Measurements from ENCODE around the gene LMOD1. TPM values are rescaled to one million over a fixed set of nuclear protein-coding genes. Genes with fewer than 3 reads are reported as not detected.

The LMOD1 gene
- 0.41 and 0.62 TPM in 2 replicates for total RNA-seq
- long read RNA-seq, partial matches to known transcripts = 0 of 1 reads
- long read RNA-seq, other reads (novel, unspliced or antisense) = 1 of 1 reads

- TF ChIP-seq, protein P1, sequence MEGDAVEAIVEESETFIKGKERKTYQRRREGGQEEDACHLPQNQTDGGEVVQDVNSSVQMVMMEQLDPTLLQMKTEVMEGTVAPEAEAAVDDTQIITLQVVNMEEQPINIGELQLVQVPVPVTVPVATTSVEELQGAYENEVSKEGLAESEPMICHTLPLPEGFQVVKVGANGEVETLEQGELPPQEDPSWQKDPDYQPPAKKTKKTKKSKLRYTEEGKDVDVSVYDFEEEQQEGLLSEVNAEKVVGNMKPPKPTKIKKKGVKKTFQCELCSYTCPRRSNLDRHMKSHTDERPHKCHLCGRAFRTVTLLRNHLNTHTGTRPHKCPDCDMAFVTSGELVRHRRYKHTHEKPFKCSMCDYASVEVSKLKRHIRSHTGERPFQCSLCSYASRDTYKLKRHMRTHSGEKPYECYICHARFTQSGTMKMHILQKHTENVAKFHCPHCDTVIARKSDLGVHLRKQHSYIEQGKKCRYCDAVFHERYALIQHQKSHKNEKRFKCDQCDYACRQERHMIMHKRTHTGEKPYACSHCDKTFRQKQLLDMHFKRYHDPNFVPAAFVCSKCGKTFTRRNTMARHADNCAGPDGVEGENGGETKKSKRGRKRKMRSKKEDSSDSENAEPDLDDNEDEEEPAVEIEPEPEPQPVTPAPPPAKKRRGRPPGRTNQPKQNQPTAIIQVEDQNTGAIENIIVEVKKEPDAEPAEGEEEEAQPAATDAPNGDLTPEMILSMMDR (IDR thresholded peaks at IDR 0.05; ENCODE audit: unreplicated experiment) = no peak
- Mint-ChIP-seq H3K36me3 (ENCODE audit: insufficient read depth) (no peaks in the 10 kb centered on the region), H3K27me3 (peaks cover 43% of the 10 kb centered on the region), H3K27ac (peak within 1 kb of the TSS; percentile 89), H3K4me3 (ENCODE audit: low read depth) (peak within 1 kb of the TSS; percentile 73), H3K9me3 (ENCODE audit: low read depth) (no peaks in the 10 kb centered on the region), H3K4me1 (ENCODE audit: low read depth) (peaks cover 15% of the 10 kb centered on the region)
- peak; percentile 69 for DNase-seq (ENCODE audit: low spot score, unreplicated experiment)
Observed at GRCh38 chr1:201946224-201946908, at the start of gene LMOD1. Gene LMOD1, minus strand, starts transcription at chr1:201946548. Its CDS starts 208 bp downstream, at chr1:201946340.

- Mint-ChIP-seq H3K36me3 (ENCODE audit: insufficient read depth) (peaks cover 32% of the 10 kb centered on the region), H3K27ac (no peak overlapping the region), H3K9me3 (ENCODE audit: low read depth) (no peaks in the 10 kb centered on the region), H3K4me3 (ENCODE audit: low read depth) (no peak overlapping the region), H3K27me3 (no peaks in the 10 kb centered on the region), H3K4me1 (ENCODE audit: low read depth) (peaks cover 4% of the 10 kb centered on the region)
- TF ChIP-seq, protein P1 (IDR thresholded peaks at IDR 0.05; ENCODE audit: unreplicated experiment) = no peak
- DNase-seq (ENCODE audit: low spot score, unreplicated experiment) = no peak
Observed at GRCh38 chr1:201990427-201990826, 44.1 kb upstream of the LMOD1 start.

- H3K27ac Mint-ChIP-seq = no peak overlapping the region
- H3K27me3 Mint-ChIP-seq = no peaks in the 10 kb centered on the region
- peaks cover 4% of the 10 kb centered on the region for H3K4me1 Mint-ChIP-seq (ENCODE audit: low read depth)
- H3K9me3 Mint-ChIP-seq (ENCODE audit: low read depth) = no peaks in the 10 kb centered on the region
- no peak overlapping the region for H3K4me3 Mint-ChIP-seq (ENCODE audit: low read depth)
- H3K36me3 Mint-ChIP-seq (ENCODE audit: insufficient read depth) = peaks cover 30% of the 10 kb centered on the region
- TF ChIP-seq, protein P1 (IDR thresholded peaks at IDR 0.05; ENCODE audit: unreplicated experiment) = no peak
- DNase-seq (ENCODE audit: low spot score, unreplicated experiment) = no peak
Observed at GRCh38 chr1:201989354-201990128, 43.2 kb upstream of the LMOD1 start.

DNA sequence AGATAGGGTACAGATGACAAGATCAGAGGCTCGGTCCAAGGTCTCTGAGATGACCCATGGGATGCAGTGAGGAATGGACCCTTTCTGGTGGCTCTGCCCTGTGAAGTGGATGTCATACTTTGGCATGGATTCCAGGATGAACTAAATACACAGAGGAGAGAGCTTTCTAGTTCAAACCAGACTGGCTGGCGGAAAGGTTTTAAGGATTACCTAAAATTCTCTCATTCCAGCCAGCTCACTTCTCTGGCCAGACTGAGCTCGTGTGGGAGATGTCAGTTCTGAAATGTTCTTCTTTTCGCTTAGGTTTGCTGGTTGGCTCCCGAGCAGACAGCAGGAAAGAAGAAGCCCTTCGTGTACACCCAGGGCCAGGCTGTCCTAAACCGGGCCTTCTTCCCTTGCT, 42.3 kb upstream of the LMOD1 start:
- Mint-ChIP-seq H3K36me3 (ENCODE audit: insufficient read depth) (peaks cover 22% of the 10 kb centered on the region), H3K27ac (no peak overlapping the region), H3K9me3 (ENCODE audit: low read depth) (no peaks in the 10 kb centered on the region), H3K4me3 (ENCODE audit: low read depth) (no peak overlapping the region), H3K4me1 (ENCODE audit: low read depth) (peaks cover 10% of the 10 kb centered on the region), H3K27me3 (no peaks in the 10 kb centered on the region)
- no peak for DNase-seq (ENCODE audit: low spot score, unreplicated experiment)
- TF ChIP-seq, protein P1 (IDR thresholded peaks at IDR 0.05; ENCODE audit: unreplicated experiment) = no peak

GRCh38 chr1:201985355-201985754, 39.0 kb upstream of the LMOD1 start:
- peak overlapping the region; percentile 29 for H3K4me3 Mint-ChIP-seq (ENCODE audit: low read depth)
- no peak for DNase-seq (ENCODE audit: low spot score, unreplicated experiment)
- H3K27me3 Mint-ChIP-seq = no peaks in the 10 kb centered on the region
- no peaks in the 10 kb centered on the region for H3K9me3 Mint-ChIP-seq (ENCODE audit: low read depth)
- H3K4me1 Mint-ChIP-seq (ENCODE audit: low read depth) = peaks cover 17% of the 10 kb centered on the region
- H3K27ac Mint-ChIP-seq = no peak overlapping the region
- TF ChIP-seq, protein P1 (IDR thresholded peaks at IDR 0.05; ENCODE audit: unreplicated experiment) = no peak
- peaks cover 9% of the 10 kb centered on the region for H3K36me3 Mint-ChIP-seq (ENCODE audit: insufficient read depth)
